Memory B cell (primary cell): ENCODE data around the gene COBLL1.

Experiments
- ATAC-seq: fragments of 150-1000 bp; cut with Tn5 transposase; 2 replicates; pipeline ENCODE4 v1.10.0; 2021; ENCODE audit warnings: low read depth, mild to moderate bottlenecking, moderate library complexity
- DNase-seq, 2 donors: peaks; one replicate each; pipeline ENCODE4 v3.0.0; 2022; ENCODE audit warnings: low spot score in 2 of 2
- H3K27ac Mint-ChIP-seq: one replicate; pipeline ENCODE4 v1.8.0; 2022; ENCODE audit warnings: mild to moderate bottlenecking, moderate library complexity, mixed read lengths
- H3K27me3 Mint-ChIP-seq: one replicate; pipeline ENCODE4 v1.8.0; 2022; ENCODE audit warnings: mixed read lengths
- H3K36me3 Mint-ChIP-seq: one replicate; pipeline ENCODE4 v1.8.0; 2022; ENCODE audit warnings: mild to moderate bottlenecking, mixed read lengths
- H3K4me1 Mint-ChIP-seq: one replicate; pipeline ENCODE4 v1.8.0; 2022; ENCODE audit warnings: mixed read lengths
- H3K4me3 Mint-ChIP-seq: one replicate; pipeline ENCODE4 v1.8.0; 2022; ENCODE audit warnings: mild to moderate bottlenecking, moderate library complexity, mixed read lengths
- H3K9me3 Mint-ChIP-seq: one replicate; pipeline ENCODE4 v1.8.0; 2022; ENCODE audit warnings: mixed read lengths

The COBLL1 gene

GRCh38 chr2:164842624-164842966 lies 972 bp upstream of the COBLL1 start:
- Mint-ChIP-seq H3K27me3 (no peaks in the 10 kb centered on the region), H3K27ac (no peak overlapping the region)

GRCh38 chr2:164840930-164841718 lies 499 bp downstream of the COBLL1 start:
- Mint-ChIP-seq H3K4me1 (peaks cover 16% of the 10 kb centered on the region), H3K27me3 (no peaks in the 10 kb centered on the region), H3K36me3 (no peaks in the 10 kb centered on the region), H3K4me3 (peak overlapping the region; percentile 98), H3K27ac (peak overlapping the region; percentile 78), H3K9me3 (no peaks in the 10 kb centered on the region)
- DNase-seq = peak; percentile 67 to 68
- peak; percentile 82 for ATAC-seq

More at GRCh38 chr2:164842624-164842966, 972 bp upstream of the COBLL1 start:
- peaks cover 14% of the 10 kb centered on the region for H3K4me1 Mint-ChIP-seq
- H3K36me3 Mint-ChIP-seq = no peaks in the 10 kb centered on the region
- H3K9me3 Mint-ChIP-seq = no peaks in the 10 kb centered on the region
- no peak for DNase-seq
- no peak for ATAC-seq
- peak overlapping the region; percentile 86 for H3K4me3 Mint-ChIP-seq

- DNase-seq = peak; percentile 35 to 64
- Mint-ChIP-seq H3K27ac (peak overlapping the region; percentile 78), H3K36me3 (no peaks in the 10 kb centered on the region), H3K4me1 (peaks cover 17% of the 10 kb centered on the region), H3K27me3 (no peaks in the 10 kb centered on the region), H3K9me3 (no peaks in the 10 kb centered on the region), H3K4me3 (peak overlapping the region; percentile 98)
- peak; percentile 54 for ATAC-seq
Measured at GRCh38 chr2:164840458-164840929, 1.1 kb downstream of the COBLL1 start.

GRCh38 chr2:164839914-164840457 lies 1.6 kb downstream of the COBLL1 start:
- Mint-ChIP-seq H3K4me1 (peaks cover 22% of the 10 kb centered on the region), H3K9me3 (no peaks in the 10 kb centered on the region), H3K36me3 (no peaks in the 10 kb centered on the region), H3K27me3 (no peaks in the 10 kb centered on the region), H3K27ac (peak overlapping the region; percentile 78), H3K4me3 (peak overlapping the region; percentile 98)
- DNase-seq = no peak
- ATAC-seq = no peak

GRCh38 chr2:164837807-164838206 lies 3.8 kb downstream of the COBLL1 start:
- H3K27ac Mint-ChIP-seq = no peak overlapping the region
- no peaks in the 10 kb centered on the region for H3K9me3 Mint-ChIP-seq
- no peaks in the 10 kb centered on the region for H3K36me3 Mint-ChIP-seq
- DNase-seq (no peak), ATAC-seq (no peak)
- H3K27me3 Mint-ChIP-seq = no peaks in the 10 kb centered on the region
- H3K4me3 Mint-ChIP-seq = no peak overlapping the region
- H3K4me1 Mint-ChIP-seq = peaks cover 24% of the 10 kb centered on the region

GRCh38 chr2:164836907-164837306 lies 4.7 kb downstream of the COBLL1 start:
- Mint-ChIP-seq H3K9me3 (no peaks in the 10 kb centered on the region), H3K4me3 (no peak overlapping the region), H3K4me1 (peaks cover 24% of the 10 kb centered on the region), H3K27me3 (no peaks in the 10 kb centered on the region), H3K36me3 (no peaks in the 10 kb centered on the region), H3K27ac (no peak overlapping the region)
- DNase-seq = no peak
- ATAC-seq = no peak

GRCh38 chr2:164835302-164835701 lies 6.3 kb downstream of the COBLL1 start:
- no peaks in the 10 kb centered on the region for H3K36me3 Mint-ChIP-seq
- peak; percentile 69 for ATAC-seq

GRCh38 chr2:164831887-164832286 lies 9.7 kb downstream of the COBLL1 start:
- no peaks in the 10 kb centered on the region for H3K27me3 Mint-ChIP-seq
- H3K4me3 Mint-ChIP-seq = no peak overlapping the region
- no peaks in the 10 kb centered on the region for H3K36me3 Mint-ChIP-seq
- no peak for ATAC-seq
- no peak for DNase-seq
- no peak overlapping the region for H3K27ac Mint-ChIP-seq
- no peaks in the 10 kb centered on the region for H3K9me3 Mint-ChIP-seq
- H3K4me1 Mint-ChIP-seq = peaks cover 17% of the 10 kb centered on the region

More at GRCh38 chr2:164835302-164835701, 6.3 kb downstream of the COBLL1 start:
- Mint-ChIP-seq H3K4me1 (peaks cover 19% of the 10 kb centered on the region), H3K4me3 (no peak overlapping the region), H3K9me3 (no peaks in the 10 kb centered on the region), H3K27ac (no peak overlapping the region), H3K27me3 (no peaks in the 10 kb centered on the region)
- no peak for DNase-seq

- no peaks in the 10 kb centered on the region for H3K9me3 Mint-ChIP-seq
- DNase-seq (no peak), ATAC-seq (no peak)
- H3K27me3 Mint-ChIP-seq = no peaks in the 10 kb centered on the region
- peaks cover 18% of the 10 kb centered on the region for H3K4me1 Mint-ChIP-seq
- H3K27ac Mint-ChIP-seq = no peak overlapping the region
- no peak overlapping the region for H3K4me3 Mint-ChIP-seq
- no peaks in the 10 kb centered on the region for H3K36me3 Mint-ChIP-seq
Measured at GRCh38 chr2:164831180-164831579, 10.4 kb downstream of the COBLL1 start.

GRCh38 chr2:164826293-164827243 lies 15.1 kb downstream of the COBLL1 start:
- H3K4me3 Mint-ChIP-seq = peak overlapping the region; percentile 42
- H3K36me3 Mint-ChIP-seq = no peaks in the 10 kb centered on the region
- peaks cover 14% of the 10 kb centered on the region for H3K4me1 Mint-ChIP-seq
- H3K27me3 Mint-ChIP-seq = no peaks in the 10 kb centered on the region
- DNase-seq = no peak
- ATAC-seq = peak; percentile 82
- no peak overlapping the region for H3K27ac Mint-ChIP-seq
- H3K9me3 Mint-ChIP-seq = no peaks in the 10 kb centered on the region

GRCh38 chr2:164824872-164825271 lies 16.8 kb downstream of the COBLL1 start:
- no peak overlapping the region for H3K27ac Mint-ChIP-seq
- no peak overlapping the region for H3K4me3 Mint-ChIP-seq
- H3K36me3 Mint-ChIP-seq = no peaks in the 10 kb centered on the region
- H3K9me3 Mint-ChIP-seq = no peaks in the 10 kb centered on the region
- DNase-seq (no peak), ATAC-seq (no peak)
- no peaks in the 10 kb centered on the region for H3K27me3 Mint-ChIP-seq
- peaks cover 13% of the 10 kb centered on the region for H3K4me1 Mint-ChIP-seq

- Mint-ChIP-seq H3K4me1 (peaks cover 12% of the 10 kb centered on the region), H3K4me3 (no peak overlapping the region), H3K9me3 (no peaks in the 10 kb centered on the region), H3K36me3 (no peaks in the 10 kb centered on the region), H3K27ac (no peak overlapping the region), H3K27me3 (no peaks in the 10 kb centered on the region)
- DNase-seq = no peak
- no peak for ATAC-seq
Measured at GRCh38 chr2:164823126-164823525, 18.5 kb downstream of the COBLL1 start.

GRCh38 chr2:164821338-164821737 lies 20.3 kb downstream of the COBLL1 start:
- ATAC-seq = no peak
- H3K27ac Mint-ChIP-seq = no peak overlapping the region
- DNase-seq = no peak
- no peaks in the 10 kb centered on the region for H3K36me3 Mint-ChIP-seq
- H3K27me3 Mint-ChIP-seq = no peaks in the 10 kb centered on the region
- H3K9me3 Mint-ChIP-seq = no peaks in the 10 kb centered on the region
- H3K4me3 Mint-ChIP-seq = no peak overlapping the region
- peaks cover 9% of the 10 kb centered on the region for H3K4me1 Mint-ChIP-seq
